Liver (tissue), 3 donors: ENCODE measurements around the gene TYRO3.

Experiments used
- GABPA ChIP-seq, 2 donors: IDR thresholded peaks in 1 of 2; conservative IDR thresholded peaks in 1 of 2; 2 replicates each; pipeline ENCODE4 v1.6.1; 2016; ENCODE audit warnings: antibody characterized with exemption in 2 of 2, mild to moderate bottlenecking in 1 of 2, moderate library complexity in 1 of 2
- HNF4A ChIP-seq, 2 donors: conservative IDR thresholded peaks; 2 replicates each; pipeline ENCODE4 v1.6.1; 2016; ENCODE audit warnings: antibody characterized with exemption in 2 of 2, mild to moderate bottlenecking in 2 of 2
- HNF4G ChIP-seq: IDR thresholded peaks from 2 replicates; pipeline ENCODE4 v1.6.1; 2016; ENCODE audit warnings: antibody characterized with exemption
- RAD21 ChIP-seq, 2 donors: IDR thresholded peaks; 2 replicates each; pipeline ENCODE4 v1.6.1; 2016; ENCODE audit warnings: antibody characterized with exemption in 2 of 2, mild to moderate bottlenecking in 2 of 2
- SP1 ChIP-seq: IDR thresholded peaks from 2 replicates; pipeline ENCODE4 v1.6.1; 2018; ENCODE audit warnings: antibody characterized with exemption, mild to moderate bottlenecking
- TAF1 ChIP-seq: conservative IDR thresholded peaks from 2 replicates; pipeline ENCODE4 v1.6.1; 2016; ENCODE audit warnings: antibody characterized with exemption, mild to moderate bottlenecking
- YY1 ChIP-seq: IDR thresholded peaks from 2 replicates; pipeline ENCODE4 v1.6.1; 2016; ENCODE audit warnings: antibody characterized with exemption, mild to moderate bottlenecking
- ZBTB33 ChIP-seq: IDR thresholded peaks from 2 replicates; pipeline ENCODE4 v1.6.1; 2016; ENCODE audit warnings: antibody characterized with exemption
- TF ChIP-seq, protein P1 (sequence below): IDR thresholded peaks from 2 replicates; pipeline ENCODE4 v1.6.1; 2016; ENCODE audit warnings: antibody characterized with exemption
- TF ChIP-seq, protein P2 (sequence below): IDR thresholded peaks from 2 replicates; pipeline ENCODE4 v1.6.1; 2016; ENCODE audit warnings: antibody characterized with exemption
- TF ChIP-seq, protein P3 (sequence below): fragments of 150-350 bp; IDR thresholded peaks from 2 replicates; pipeline ENCODE4 v1.5.1; 2017; ENCODE audit warnings: improper control_type of control experiment, low read depth, low read length; ENCODE audit not compliant: missing input control
- donor health status: healthy.
- donor health status: healthy.

- TF ChIP-seq, protein P1, sequence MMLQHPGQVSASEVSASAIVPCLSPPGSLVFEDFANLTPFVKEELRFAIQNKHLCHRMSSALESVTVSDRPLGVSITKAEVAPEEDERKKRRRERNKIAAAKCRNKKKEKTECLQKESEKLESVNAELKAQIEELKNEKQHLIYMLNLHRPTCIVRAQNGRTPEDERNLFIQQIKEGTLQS, result no peak
- TF ChIP-seq, protein P2, sequence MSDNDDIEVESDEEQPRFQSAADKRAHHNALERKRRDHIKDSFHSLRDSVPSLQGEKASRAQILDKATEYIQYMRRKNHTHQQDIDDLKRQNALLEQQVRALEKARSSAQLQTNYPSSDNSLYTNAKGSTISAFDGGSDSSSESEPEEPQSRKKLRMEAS, result no peak
- TF ChIP-seq, protein P3, sequence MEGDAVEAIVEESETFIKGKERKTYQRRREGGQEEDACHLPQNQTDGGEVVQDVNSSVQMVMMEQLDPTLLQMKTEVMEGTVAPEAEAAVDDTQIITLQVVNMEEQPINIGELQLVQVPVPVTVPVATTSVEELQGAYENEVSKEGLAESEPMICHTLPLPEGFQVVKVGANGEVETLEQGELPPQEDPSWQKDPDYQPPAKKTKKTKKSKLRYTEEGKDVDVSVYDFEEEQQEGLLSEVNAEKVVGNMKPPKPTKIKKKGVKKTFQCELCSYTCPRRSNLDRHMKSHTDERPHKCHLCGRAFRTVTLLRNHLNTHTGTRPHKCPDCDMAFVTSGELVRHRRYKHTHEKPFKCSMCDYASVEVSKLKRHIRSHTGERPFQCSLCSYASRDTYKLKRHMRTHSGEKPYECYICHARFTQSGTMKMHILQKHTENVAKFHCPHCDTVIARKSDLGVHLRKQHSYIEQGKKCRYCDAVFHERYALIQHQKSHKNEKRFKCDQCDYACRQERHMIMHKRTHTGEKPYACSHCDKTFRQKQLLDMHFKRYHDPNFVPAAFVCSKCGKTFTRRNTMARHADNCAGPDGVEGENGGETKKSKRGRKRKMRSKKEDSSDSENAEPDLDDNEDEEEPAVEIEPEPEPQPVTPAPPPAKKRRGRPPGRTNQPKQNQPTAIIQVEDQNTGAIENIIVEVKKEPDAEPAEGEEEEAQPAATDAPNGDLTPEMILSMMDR, result no peak
- TF ChIP-seq GABPA (IDR thresholded peaks at IDR 0.05 in 1 of 2, conservative IDR thresholded peaks at IDR 0.05 in 1 of 2), result no peak
- no peak for TF ChIP-seq HNF4G
- TF ChIP-seq YY1, result no peak
- no peak for TF ChIP-seq HNF4A (conservative IDR thresholded peaks at IDR 0.05)
- TF ChIP-seq SP1, result no peak
- no peak for TF ChIP-seq ZBTB33
- TF ChIP-seq TAF1, result no peak
- no peak for TF ChIP-seq RAD21 (IDR thresholded peaks at IDR 0.05)
Measured at GRCh38 chr15:41584636-41585126, 25.7 kb downstream of the TYRO3 start.
